Choroid plexus epithelial cell (primary cell): ENCODE data around the gene ADARB2.

ENCODE experiments used
- DNase-seq: peaks from one replicate; pipeline ENCODE4 v3.0.0-alpha.2; 2010; ENCODE audit warnings: low read depth
- H3K4me3 ChIP-seq: 2 replicates; pipeline ENCODE4 v1.5.1; 2011; ENCODE audit warnings: low read depth, mild to moderate bottlenecking, control low read depth, low read length, moderate library complexity
- TF ChIP-seq, protein P1 (sequence below): conservative IDR thresholded peaks from 2 replicates; pipeline ENCODE4 v1.5.1; 2011; ENCODE audit warnings: low read depth, mild to moderate bottlenecking, control low read depth, inconsistent platforms, low read length, moderate library complexity

ADARB2 gene

DNA sequence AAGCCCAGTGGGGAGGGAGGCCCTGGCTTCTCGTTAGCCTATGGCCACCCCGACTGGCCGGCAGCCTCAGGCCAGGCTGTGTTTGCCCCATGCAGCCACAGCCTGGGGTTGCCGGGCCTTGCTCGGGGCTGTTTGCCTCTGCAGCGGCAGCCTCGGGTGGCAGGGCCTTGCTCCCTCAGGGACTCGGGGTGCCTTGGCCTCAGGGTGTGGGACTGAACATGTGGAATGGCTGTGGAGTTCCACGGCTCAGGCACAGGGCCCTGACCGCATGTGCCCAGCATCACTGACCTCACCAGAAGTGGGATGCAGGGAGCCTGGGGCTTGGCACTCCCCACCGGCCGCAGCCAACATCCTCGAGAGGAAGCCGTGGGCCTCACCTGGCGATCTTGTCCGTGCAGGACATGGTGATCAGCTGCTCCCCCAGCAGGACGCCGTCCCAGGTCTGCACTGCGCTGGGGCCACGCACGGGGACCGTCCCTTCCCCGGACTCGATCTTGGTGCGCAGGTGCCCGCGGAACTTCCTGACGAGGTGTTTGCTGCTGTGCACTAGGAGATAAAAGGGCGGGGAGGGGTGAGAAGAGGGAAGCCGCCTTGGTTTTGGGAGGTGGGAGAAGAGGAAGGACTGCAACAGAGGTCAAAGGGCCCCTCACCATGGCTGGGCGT is 520.6 kb downstream of the ADARB2 start:
- no peak overlapping the region for H3K4me3 ChIP-seq
- TF ChIP-seq, protein P1, sequence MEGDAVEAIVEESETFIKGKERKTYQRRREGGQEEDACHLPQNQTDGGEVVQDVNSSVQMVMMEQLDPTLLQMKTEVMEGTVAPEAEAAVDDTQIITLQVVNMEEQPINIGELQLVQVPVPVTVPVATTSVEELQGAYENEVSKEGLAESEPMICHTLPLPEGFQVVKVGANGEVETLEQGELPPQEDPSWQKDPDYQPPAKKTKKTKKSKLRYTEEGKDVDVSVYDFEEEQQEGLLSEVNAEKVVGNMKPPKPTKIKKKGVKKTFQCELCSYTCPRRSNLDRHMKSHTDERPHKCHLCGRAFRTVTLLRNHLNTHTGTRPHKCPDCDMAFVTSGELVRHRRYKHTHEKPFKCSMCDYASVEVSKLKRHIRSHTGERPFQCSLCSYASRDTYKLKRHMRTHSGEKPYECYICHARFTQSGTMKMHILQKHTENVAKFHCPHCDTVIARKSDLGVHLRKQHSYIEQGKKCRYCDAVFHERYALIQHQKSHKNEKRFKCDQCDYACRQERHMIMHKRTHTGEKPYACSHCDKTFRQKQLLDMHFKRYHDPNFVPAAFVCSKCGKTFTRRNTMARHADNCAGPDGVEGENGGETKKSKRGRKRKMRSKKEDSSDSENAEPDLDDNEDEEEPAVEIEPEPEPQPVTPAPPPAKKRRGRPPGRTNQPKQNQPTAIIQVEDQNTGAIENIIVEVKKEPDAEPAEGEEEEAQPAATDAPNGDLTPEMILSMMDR, result no peak
- no peak for DNase-seq

DNA sequence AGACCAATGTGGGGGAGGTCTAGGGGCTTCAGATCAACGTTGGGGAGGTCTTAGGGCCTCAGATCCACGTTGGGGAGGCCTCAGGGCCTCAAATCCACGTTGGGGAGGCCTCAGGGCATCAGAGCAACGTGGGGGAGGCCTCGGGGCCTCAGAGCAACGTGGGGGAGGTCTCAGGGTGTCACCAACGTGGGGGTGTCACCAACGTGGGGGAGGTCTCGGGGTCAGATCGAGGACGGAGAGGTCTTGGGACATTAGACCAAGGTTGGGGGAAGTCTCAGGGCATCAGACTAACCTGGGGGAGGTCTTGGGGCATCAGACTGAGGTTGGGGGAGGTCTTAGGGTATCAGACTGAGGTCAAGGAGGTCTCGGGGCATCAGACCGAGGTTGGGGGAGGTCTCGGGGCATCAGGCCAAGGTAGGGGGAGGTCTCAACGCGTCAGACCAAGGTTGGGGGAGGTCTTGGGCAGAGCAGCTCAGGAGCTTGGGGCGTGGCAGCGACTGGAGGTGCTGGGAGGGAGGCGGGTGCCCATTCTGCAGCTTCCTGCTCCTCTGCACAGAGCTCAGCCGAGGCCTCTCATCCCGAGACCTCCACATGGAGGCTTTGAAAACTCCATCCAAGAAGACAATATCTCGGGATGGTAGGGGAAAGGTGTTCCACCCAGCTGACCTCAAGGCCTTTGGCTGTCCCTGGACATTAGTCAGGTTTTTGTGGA is 521.3 kb downstream of the ADARB2 start:
- TF ChIP-seq, protein P1, result no peak
- no peak for DNase-seq
- no peak overlapping the region for H3K4me3 ChIP-seq

DNA sequence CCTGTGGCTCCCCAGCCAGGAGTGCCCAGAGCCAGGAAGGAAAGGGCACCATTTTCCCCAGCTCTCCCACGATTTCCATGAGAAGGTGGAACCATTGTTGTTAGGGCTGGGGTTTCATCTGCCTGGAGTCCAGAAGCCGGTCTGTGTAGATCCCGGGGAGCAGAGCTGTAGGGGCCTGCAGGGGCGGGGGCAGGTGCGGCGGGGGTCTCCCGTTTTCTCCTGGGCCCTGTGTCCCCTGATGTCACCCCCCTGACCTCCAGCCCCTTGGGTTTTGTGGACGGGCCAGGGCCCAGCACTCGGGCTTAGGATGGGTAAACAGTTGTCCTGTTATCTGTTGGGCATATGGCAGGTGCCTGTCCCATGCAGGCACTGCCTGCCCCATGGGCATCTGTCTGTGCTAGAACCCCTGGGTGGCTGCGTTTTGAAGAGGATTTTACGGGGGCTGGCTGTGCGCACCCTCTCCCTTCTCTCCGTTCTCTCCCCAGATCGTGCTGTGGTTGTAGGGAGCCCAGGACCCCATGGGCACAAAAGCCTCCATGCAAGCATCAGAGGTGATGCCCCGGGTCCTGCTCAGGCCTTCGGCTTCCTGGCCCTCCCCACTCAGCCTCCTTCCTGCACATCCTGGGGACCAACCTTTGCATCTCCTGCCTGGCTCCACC is 522.3 kb downstream of the ADARB2 start:
- H3K4me3 ChIP-seq, result no peak overlapping the region
- DNase-seq, result no peak
- TF ChIP-seq, protein P1, result no peak

DNA sequence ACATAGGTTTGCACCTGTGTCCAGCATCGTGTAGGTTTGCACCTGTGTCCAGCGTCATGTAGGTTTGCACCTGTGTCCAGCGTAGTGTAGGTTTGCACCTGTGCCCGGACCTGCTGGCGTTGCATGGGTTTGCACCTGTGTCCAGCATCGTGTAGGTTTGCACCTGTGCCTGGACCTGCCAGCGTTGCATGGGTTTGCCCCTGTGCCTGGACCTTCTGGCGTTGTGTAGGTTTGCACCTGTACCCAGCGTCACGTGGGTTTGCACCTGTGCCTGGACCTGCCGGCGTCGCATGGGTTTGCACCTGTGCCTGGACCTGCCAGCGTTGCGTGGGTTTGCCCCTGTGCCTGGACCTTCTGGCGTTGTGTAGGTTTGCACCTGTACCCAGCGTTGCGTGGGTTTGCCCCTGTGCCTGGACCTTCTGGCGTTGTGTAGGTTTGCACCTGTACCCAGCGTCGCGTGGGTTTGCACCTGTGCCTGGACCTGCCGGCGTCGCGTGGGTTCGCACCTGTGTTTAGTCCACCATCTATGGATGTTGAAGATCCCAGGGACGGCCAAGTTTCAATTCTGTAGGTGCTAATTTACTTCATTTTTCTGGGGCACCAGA is 523.2 kb downstream of the ADARB2 start:
- TF ChIP-seq, protein P1, result no peak
- DNase-seq, result no peak
- H3K4me3 ChIP-seq, result no peak overlapping the region

DNA sequence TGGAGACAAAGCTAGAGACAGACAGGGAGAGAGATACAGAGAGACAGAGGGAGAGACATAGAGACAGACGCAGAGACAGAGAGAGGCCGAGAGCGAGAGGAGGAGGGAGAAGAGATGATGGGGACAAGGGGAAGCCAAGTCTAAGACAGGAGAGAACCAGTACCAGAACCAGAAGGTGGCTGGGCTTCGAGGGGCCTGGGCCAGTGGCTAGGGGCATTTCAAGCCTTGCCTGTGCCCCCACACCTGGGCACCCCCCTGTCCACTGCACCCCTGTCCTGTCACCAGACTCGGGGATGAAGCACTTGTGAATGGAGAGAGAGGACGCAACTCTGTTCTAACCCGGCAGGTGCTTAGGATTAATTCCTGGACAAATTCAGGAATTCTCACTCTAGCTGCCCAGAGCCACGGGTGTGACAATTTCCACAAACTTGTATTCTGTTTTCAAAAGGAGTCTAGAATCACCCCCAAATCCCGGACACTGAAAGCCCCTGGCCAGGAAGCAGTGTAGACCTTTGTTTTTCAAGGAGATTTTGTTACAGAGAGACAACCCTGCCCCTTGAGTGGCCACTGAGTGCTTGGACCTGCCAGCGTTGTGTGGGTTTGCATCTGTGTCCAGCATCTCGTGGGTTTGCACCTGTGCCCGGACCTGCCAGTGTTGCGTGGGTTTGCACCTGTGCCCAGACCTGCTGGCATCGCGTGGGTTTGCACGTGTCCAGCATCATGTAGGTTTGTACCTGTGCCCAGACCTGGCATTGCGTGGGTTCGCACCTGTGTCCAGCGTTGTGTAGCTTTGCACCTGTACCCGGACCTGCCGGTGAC is 523.9 kb downstream of the ADARB2 start:
- no peak for DNase-seq
- TF ChIP-seq, protein P1, result no peak

DNA sequence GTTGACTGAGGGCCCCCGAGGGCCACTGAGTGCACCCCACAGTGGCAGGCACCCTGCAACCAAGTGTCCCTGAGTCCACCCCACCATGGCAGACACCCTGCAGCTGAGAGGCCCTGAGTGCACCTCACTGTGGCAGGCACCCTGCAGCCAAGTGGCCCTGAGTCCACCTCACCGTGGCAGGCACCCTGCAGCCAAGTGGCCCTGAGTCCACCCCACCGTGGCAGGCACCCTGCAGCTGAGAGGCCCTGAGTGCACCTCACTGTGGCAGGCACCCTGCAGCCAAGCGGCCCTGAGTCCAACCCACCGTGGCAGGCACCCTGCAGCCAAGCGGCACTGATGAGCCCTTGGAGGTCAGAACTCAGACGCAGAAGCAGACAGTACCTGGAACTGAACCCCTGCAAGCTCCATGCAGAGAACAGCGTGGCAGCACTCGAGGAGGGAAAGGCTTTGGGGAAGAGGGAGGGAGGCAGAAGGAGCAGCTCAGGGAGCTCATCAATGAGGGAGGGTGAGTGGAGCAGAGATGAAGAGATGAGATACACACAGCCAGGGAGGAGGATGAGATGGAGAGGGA is 524.7 kb downstream of the ADARB2 start:
- TF ChIP-seq, protein P1, result no peak
- no peak overlapping the region for H3K4me3 ChIP-seq
- DNase-seq, result no peak

More for the DNA sequence above, 523.9 kb downstream of the ADARB2 start:
- H3K4me3 ChIP-seq, result no peak overlapping the region
